ENCODE data around the gene BIRC3.

The BIRC3 gene

DNA sequence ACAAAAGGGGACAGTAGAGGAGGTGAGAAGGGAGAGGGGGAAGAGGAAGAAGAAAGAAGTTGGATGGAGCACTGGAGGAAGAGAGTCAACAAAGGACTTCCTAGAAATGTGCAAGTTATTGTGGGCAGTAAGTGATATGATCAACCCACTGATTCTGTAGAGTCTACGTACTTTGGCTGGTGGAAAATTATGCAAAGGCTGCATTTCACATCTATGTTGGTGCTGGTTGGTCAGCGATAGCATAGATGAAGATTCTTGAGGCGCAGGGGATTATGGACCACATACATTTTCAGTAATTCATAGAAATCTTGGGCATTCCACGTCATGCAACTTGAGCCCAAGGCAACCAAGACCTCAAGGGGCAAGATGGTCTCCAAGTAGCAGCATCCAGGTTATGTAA lies 12.6 kb upstream of the BIRC3 start:
- ChIA-PET POLR2A (no interaction called here), CTCF (no interaction called here)
- no peak overlapping the region for H3K4me3 ChIP-seq (ENCODE audit: low read depth, low read length)
- no peak for DNase-seq (ENCODE audit: low read depth, low spot score)
- TF ChIP-seq, protein P1, sequence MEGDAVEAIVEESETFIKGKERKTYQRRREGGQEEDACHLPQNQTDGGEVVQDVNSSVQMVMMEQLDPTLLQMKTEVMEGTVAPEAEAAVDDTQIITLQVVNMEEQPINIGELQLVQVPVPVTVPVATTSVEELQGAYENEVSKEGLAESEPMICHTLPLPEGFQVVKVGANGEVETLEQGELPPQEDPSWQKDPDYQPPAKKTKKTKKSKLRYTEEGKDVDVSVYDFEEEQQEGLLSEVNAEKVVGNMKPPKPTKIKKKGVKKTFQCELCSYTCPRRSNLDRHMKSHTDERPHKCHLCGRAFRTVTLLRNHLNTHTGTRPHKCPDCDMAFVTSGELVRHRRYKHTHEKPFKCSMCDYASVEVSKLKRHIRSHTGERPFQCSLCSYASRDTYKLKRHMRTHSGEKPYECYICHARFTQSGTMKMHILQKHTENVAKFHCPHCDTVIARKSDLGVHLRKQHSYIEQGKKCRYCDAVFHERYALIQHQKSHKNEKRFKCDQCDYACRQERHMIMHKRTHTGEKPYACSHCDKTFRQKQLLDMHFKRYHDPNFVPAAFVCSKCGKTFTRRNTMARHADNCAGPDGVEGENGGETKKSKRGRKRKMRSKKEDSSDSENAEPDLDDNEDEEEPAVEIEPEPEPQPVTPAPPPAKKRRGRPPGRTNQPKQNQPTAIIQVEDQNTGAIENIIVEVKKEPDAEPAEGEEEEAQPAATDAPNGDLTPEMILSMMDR (IDR thresholded peaks at IDR 0.05; ENCODE audit: insufficient read depth, low read length, missing control alignments) = no peak

DNA sequence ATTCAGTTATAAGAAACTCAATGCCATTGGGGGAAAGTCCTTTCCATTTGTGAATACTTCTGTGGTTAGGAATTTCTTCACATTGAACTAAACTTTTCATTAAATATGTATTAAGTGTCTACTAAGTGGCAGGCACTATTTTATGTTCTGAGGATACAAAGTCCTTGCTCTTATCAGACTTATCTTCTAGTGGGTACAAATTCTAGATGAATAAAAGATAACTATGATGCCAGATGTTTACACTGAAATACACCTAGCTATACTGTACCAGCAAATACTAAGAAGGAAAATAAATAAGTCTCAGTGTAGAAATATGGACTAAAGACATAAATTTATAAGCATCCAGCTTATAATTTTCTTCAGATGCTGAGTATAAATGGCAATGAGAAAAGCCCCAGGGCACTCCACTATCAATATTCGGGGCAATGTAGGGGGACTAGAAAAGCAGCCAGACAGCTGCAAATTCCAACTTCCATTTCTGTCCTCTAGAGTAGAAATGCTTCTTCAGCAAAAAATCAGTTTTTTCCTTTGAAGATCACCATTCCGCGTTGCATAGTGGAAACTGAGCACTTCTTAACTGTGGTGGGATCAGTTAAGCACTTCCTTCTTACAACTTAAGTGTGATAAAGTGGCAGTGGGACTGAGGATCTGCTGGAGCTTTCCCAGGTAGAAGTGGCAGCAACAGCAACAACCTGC lies 11.8 kb upstream of the BIRC3 start:
- no peak overlapping the region for H3K4me3 ChIP-seq (ENCODE audit: low read depth, low read length)
- TF ChIP-seq, protein P1 (IDR thresholded peaks at IDR 0.05; ENCODE audit: insufficient read depth, low read length, missing control alignments) = no peak
- ChIA-PET CTCF (interaction anchor here (1.1 to 1.8 kb wide), 5 partner anchors 10 to 361 kb away, joined by 3 to 18 read pairs (median 5); no protein-coding TSS in a partner anchor), POLR2A (no interaction called here)
- no peak for DNase-seq (ENCODE audit: low read depth, low spot score)

DNA sequence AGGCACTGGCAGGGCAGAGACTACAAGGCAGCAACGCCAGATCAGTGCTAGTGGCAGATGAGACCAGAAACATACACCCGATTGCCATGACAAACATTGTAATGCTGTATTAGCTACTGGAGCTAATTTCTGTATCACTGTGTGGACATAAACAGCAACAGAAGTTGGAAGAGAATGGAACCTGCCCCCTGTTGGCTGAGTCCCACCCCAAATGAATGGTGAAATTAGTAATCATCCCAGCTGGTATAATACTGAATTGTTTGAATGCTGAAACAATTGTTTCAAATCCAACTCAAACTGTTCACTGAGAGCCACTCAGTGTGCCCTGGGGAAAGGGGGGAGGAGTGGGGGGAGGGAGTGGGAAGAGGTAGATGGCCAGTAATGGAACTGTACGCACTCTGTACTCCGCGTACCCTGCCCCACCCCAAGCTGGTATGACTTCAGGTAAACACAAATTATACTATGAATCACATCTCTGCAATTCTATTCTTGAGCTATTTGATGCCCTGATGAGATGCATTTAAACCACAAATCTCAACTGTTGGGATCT lies 11.2 kb upstream of the BIRC3 start:
- ChIA-PET CTCF (interaction anchor here (1.1 to 1.8 kb wide), 5 partner anchors 10 to 360 kb away, joined by 3 to 18 read pairs (median 5); no protein-coding TSS in a partner anchor), POLR2A (no interaction called here)
- TF ChIP-seq, protein P1 (IDR thresholded peaks at IDR 0.05; ENCODE audit: insufficient read depth, low read length, missing control alignments) = no peak

DNA sequence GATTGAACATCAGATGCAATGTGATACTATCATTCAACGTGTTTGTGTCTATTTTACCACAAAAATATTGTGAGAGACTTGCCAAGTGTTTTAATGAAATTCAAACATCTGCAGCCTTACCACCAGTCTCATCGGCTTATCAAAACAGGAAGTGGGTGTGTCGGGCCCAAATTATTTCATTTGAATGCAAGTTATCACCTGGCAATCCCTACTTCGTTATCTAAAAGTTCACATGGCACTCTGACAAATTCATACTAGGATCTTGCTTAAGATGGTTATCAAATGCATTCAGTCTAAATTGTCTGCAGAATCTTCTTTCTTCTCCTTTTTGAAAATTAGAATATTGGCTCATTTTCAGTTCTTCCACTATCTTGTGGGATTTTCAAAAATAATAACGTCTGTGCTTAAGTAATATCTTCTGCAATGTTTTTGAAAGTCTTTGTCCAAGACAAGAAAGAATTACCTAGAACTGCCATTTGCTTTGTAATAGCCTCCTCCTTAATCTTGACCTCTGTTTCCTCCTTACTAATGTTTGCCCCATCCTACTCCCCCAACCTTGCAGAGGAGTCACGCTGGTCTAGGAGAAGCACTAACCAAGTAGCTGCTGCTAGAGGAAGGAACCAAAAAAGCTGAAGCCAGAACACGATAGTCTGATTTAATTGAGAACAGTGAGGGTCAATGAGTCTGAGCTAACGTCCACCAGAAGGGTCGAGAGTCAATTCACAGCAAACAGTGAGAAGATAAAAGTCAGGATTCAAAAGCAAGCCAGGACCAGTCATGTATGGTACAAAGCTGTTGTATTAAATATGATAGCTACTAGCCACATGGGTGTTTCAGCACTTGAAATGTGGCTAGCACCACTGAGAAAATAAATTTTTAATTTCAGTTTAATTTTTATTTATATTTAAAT lies 10.2 kb upstream of the BIRC3 start:
- ChIA-PET POLR2A (no interaction called here), CTCF (interaction anchor here (1.3 to 2.3 kb wide), 5 partner anchors 11 to 18 kb away, joined by 5 to 18 read pairs (median 14); no protein-coding TSS in a partner anchor)
- no peak for DNase-seq (ENCODE audit: low read depth, low spot score)
- TF ChIP-seq, protein P1 (IDR thresholded peaks at IDR 0.05; ENCODE audit: insufficient read depth, low read length, missing control alignments) = no peak
- H3K4me3 ChIP-seq (ENCODE audit: low read depth, low read length) = no peak overlapping the region

More for the DNA sequence above, 11.2 kb upstream of the BIRC3 start:
- H3K4me3 ChIP-seq (ENCODE audit: low read depth, low read length) = no peak overlapping the region
- DNase-seq (ENCODE audit: low read depth, low spot score) = no peak

DNA sequence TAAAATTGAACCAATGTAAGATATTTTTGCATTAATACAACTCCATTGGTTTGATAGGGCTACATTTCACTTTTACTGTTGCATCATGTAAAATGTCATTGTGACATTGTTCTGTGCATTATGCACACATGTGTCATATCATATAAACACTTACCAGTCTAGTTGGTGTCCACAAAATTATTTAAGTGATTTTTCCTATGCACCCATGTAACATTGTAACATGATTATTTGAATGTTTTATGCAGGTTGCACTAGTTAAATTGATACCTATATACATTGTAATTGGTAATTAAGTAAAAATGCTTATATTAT lies 9.6 kb upstream of the BIRC3 start:
- TF ChIP-seq, protein P1 (IDR thresholded peaks at IDR 0.05; ENCODE audit: insufficient read depth, low read length, missing control alignments) = no peak
- CTCF ChIA-PET = interaction anchor here (2.2 to 6.5 kb wide), 3 partner anchors 14 to 34 kb away, joined by 14 to 24 read pairs (median 14); no protein-coding TSS in a partner anchor
- H3K4me3 ChIP-seq (ENCODE audit: low read depth, low read length) = no peak overlapping the region
- POLR2A ChIA-PET = no interaction called here
- no peak for DNase-seq (ENCODE audit: low read depth, low spot score)
